Middle frontal gyrus (tissue), 1 donor: ENCODE results near the gene ZNF614.
"Not testable (repeated sequence)": the region's sequence is repeated elsewhere in the genome, so short reads cannot be mapped to it uniquely, and the experiment has no call there.

Source experiments
- DNase-seq: peaks from one replicate; pipeline ENCODE4 v3.0.0-alpha.2; 2015; ENCODE audit warnings: low spot score; ENCODE audit errors: extremely low spot score

Gene ZNF614

GRCh38 chr19:51993422-51993821, 34.8 kb downstream of the ZNF614 start:
- no peak for DNase-seq

- peak; percentile 92 for DNase-seq
Measured at GRCh38 chr19:51986309-51987291, 41.6 kb downstream of the ZNF614 start, which contains the start of gene ZNF350. ZNF350 (minus strand) TSS chr19:51986840; CDS start chr19:51974360, 12,480 bp downstream.

GRCh38 chr19:51983361-51983760, 44.8 kb downstream of the ZNF614 start:
- DNase-seq: no peak

GRCh38 chr19:51980926-51981325, 47.3 kb downstream of the ZNF614 start:
- DNase-seq: not testable (repeated sequence)

GRCh38 chr19:51980116-51980736, 48.0 kb downstream of the ZNF614 start:
- no peak for DNase-seq

- DNase-seq: no peak
Measured at GRCh38 chr19:51978882-51979281, 49.3 kb downstream of the ZNF614 start.

GRCh38 chr19:51977346-51977745, 50.8 kb downstream of the ZNF614 start:
- no peak for DNase-seq

GRCh38 chr19:51976852-51977251, 51.3 kb downstream of the ZNF614 start:
- no peak for DNase-seq

- DNase-seq: not testable (repeated sequence)
Measured at GRCh38 chr19:51975787-51976186, 52.4 kb downstream of the ZNF614 start.

GRCh38 chr19:51971624-51972023, 56.6 kb downstream of the ZNF614 start:
- DNase-seq: no peak

- DNase-seq: no peak
Measured at GRCh38 chr19:51970718-51971117, 57.5 kb downstream of the ZNF614 start.

- no peak for DNase-seq
Measured at GRCh38 chr19:51965583-51965982, 62.6 kb downstream of the ZNF614 start.
